GM18502 (cell line): Measurements from ENCODE around the gene URM1.
A peak's percentile ranks its signal among the peaks of the same experiment; 100 is the strongest.
"Not testable (repeated sequence)": the region's sequence is repeated elsewhere in the genome, so short reads cannot be mapped to it uniquely, and the experiment has no call there.

Experiments used
- ATAC-seq: cut with Tn5 transposase; IDR thresholded peaks from one replicate; pipeline ENCODE4 v1.9.1; 2021; ENCODE audit warnings: mild to moderate bottlenecking; ENCODE audit not compliant: unreplicated experiment, poor library complexity

Gene URM1

GRCh38 chr9:128370752-128371629 is at the start of gene URM1:
Gene URM1 (plus strand): TSS chr9:128371374. CDS start chr9:128371381, 7 bp downstream.
- ATAC-seq, result peak; percentile 87

DNA sequence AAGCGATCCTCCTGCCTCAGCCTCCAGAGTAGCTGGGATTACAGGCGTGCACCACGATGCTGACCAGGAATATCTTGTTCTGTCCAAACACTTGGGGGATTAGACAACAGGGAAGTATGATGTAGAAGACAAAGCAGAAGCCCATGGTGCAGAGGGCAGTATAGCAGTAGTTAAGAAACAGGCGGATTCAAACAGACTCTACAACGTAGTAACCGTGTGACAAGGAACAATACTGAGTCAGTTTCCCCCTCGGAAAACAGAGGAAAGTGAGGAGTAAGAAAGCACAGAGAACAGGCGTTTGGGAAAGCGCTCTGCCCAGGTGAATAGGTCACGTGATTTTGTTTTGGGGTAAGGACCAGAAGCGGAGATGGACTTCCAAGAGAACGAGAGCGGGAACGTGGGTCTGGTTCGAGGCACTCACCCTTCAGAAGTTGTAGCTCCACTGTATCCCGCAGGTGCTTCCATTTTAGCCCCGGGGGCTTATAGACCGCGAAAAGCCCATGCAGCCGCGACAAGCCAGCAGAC is 49.2 kb upstream of the URM1 start:
- ATAC-seq, result peak; percentile 15

DNA sequence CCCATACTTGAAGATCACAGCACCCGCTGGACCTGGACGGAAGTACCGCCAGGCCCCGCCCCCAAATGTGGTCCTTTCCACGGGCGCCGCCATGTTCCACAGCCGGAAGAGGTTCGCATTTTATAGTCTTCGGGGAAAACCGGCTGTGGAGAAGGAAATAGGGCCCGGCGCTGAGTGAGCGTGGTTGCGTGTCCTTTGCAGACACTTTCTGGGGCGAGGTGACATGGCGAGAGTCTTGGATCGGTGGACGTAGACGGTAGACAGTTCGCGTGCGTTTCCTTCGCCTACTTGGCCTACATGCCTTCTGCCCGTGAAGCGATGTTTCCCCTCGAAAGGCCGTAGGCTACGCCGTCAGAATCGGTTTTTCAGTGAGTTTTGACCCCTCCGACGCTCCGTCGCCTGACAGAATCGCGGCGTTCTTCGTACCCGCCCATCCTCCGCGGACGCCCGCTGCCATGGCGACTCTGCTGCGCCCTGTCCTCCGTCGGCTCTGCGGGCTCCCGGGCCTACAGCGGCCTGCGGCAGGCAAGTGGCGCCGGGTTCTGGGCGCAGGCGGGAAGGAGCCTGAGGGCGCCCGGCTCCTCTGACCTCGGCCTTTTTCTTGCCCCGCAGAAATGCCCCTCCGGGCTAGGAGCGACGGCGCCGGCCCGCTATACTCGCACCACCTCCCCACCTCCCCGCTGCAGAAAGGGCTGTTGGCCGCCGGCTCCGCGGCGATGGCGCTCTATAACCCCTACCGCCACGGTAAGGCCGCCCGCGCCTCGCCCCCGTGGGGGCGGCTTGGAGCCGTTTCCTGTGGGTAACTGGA is 48.6 kb upstream of the URM1 start, which contains the start of the genes COQ4 and TRUB2:
Gene COQ4, plus strand, starts transcription at position 436 of the 808 bp plus-strand sequence. Its CDS starts 20 bp downstream, at position 456.
Gene TRUB2, minus strand, starts transcription at position 44 of the 808 bp plus-strand sequence. Its CDS starts 39 bp downstream, at position 5.
- peak; percentile 78 for ATAC-seq

DNA sequence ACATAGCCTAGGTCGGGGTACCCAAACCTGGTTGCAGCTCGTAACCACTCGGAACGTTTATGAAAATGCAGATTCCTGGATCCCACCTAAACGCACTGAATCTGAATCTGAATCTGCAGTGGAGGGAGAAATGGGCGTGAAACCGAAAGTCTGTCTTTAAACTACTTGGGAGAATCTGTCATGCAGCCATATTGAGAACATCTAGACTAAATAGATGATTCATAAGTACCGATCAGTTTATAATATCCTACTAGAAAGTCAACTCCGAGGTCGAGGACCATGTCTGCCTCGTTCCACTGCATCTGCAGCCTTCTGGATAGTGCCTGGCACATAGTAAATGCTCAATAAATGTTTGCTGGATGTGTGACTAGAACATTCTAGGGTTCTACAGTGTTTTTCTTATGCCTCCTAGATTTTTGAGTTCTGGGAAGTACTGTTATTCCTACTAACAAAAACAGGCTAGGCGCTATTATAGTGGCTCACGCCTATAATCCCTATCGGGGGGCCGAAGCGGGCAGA is 47.9 kb upstream of the URM1 start:
- ATAC-seq, result no peak

- no peak for ATAC-seq
Observed at GRCh38 chr9:128323791-128324190, 47.4 kb upstream of the URM1 start.

GRCh38 chr9:128324401-128324800 is 46.8 kb upstream of the URM1 start:
- no peak for ATAC-seq

GRCh38 chr9:128325629-128326028 is 45.5 kb upstream of the URM1 start:
- ATAC-seq, result no peak

DNA sequence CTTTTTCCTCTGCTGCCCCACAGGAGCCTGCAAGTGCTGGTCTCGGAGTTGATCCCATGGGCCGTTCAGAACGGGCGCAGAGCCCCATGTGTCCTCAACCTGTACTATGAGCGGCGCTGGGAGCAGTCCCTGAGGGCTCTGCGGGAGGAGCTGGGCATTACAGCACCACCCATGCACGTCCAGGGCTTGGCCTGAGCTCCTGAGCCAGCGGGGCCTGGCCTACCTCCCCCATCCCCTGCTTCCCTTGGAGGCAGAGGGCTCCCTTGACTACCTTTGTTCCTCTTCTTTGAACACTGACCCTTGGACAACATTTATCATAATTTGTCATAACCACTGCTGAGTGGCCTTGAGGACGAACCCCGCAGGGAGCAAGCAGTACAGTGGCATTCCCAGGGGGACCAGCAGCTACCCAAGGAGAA is 37.7 kb upstream of the URM1 start:
- ATAC-seq, result no peak

GRCh38 chr9:128335161-128335560 is 36.0 kb upstream of the URM1 start:
- ATAC-seq, result no peak

- no peak for ATAC-seq
Observed at GRCh38 chr9:128335914-128336313, 35.3 kb upstream of the URM1 start.

DNA sequence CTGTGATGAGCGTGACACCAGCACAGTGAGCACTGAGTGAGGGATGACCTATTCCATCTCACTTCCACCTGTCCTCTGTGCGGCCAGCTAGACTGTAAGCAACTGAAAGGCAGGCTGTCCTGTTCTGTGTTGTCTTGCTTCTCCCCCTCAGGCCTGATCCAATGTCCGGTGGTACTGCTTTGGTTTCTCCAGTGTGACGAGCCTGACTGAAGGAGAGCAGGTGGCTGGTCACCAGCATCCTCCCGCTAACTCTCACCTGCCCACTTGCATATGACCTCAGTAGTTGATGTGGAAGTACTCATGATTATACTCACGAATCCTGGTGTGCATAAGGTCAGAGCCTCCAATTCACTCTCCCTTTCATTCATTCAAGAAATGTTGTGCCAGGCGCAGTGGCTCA is 33.2 kb upstream of the URM1 start:
- no peak for ATAC-seq

DNA sequence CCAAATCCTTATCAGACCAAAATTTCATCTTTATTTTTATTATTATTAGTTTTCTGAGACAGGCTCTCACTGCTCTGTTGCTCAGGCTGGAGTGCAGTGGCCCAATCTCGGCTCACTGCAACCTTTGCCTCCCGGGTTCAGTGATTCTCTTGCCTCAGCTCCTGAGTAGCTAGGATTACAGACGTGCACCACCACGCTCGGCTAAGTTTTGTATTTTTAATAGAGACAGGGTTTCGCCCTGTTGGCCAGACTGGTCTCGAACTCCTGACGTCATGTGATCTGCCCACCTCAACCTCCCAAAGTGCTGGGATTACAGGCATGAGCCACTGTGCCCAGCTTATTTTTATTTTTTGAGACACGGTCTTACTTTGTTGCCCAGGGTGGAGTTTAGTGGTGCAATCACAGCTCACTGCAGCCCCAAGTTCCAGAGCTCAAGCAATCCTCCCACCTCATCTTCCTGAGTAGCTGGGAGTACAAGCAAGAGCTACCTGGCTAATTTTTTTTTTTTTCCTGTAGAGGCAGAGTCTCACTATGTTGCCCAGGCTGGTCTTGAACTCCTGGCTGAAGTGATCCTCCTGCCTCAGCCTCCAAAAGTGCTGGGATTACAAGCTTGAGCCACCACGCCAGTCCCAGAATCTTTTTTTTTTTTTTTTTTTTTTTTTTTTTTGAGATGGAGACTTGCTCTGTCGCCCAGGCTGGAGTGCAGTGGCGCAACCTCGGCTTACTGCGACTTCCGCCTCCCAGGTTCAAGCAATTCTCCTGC is 32.1 kb upstream of the URM1 start:
- not testable (repeated sequence) for ATAC-seq

GRCh38 chr9:128339761-128340690 is 31.1 kb upstream of the URM1 start, which contains the start of gene SLC27A4:
Gene SLC27A4 (plus strand): TSS chr9:128340527. CDS start chr9:128343133, 2,606 bp downstream.
- peak; percentile 76 for ATAC-seq

DNA sequence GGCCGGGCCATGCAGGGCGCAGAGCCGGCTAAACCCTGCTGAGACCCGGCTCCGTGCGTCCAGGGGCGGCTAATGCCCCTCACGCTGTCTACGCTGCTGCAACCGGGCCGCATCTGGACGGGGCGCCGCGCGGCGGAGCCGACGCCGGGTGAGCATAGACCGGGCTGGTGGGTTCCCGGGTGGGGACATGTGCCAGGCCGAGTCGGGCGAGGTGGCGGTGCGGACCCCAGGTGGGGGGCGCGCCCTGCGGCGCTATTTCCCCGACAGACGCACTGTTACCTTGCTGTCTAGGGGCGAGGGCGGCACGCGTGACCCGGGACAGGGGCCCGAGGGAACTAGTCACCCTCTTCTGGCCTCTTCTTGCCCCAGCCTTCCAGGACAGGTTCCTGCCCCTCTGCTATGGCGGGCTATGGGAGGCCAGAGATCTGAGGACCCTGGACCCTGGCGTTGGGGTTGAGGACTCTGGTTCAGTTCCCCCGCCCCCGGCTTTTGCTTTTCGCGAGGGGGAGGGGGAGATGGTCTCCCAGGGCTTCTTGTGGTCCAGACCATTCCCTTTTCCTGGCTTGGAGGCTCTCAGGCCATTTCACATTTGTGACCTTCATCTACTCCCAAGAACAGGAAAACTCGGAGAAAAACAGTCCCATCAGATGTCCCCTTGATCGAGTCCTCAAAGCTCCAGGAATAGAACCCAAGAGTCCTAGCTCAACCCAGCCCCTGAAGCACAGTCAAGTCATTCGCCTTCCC is 30.3 kb upstream of the URM1 start:
- ATAC-seq, result peak; percentile 50

GRCh38 chr9:128341435-128341849 is 29.7 kb upstream of the URM1 start:
- peak; percentile 38 for ATAC-seq

GRCh38 chr9:128342971-128343680 is 28.0 kb upstream of the URM1 start:
- ATAC-seq, result no peak

- no peak for ATAC-seq
Observed at GRCh38 chr9:128343855-128344254, 27.3 kb upstream of the URM1 start.
